Thyroid gland (tissue), 4 donors: ENCODE results near the gene SLC24A4.

Experiments
- CTCF ChIP-seq, 6 experiments: fragments of 200-600 bp in 3 of 6; fragments of 450-650 bp in 3 of 6; sonication (generic) in 3 of 6; IDR thresholded peaks; one replicate each; pipeline ENCODE4 v1.5.1; 2016 to 2019; ENCODE audit warnings: antibody characterized with exemption in 6 of 6, mild to moderate bottlenecking in 2 of 6, inconsistent platforms in 1 of 6, moderate library complexity in 1 of 6
- POLR2A ChIP-seq, 2 donors: fragments of 450-650 bp; IDR thresholded peaks; one replicate each; pipeline ENCODE4 v1.6.1; 2017; ENCODE audit warnings: antibody characterized with exemption in 2 of 2, mild to moderate bottlenecking in 2 of 2, moderate library complexity in 1 of 2

GRCh38 chr14:92519246-92520101 lies 196.5 kb downstream of the SLC24A4 start:
- no peak for TF ChIP-seq POLR2A (IDR thresholded peaks at IDR 0.05)
- TF ChIP-seq CTCF (IDR thresholded peaks at IDR 0.05): no peak
